NCI-H526 (cell line): ENCODE data around the gene WASF2.
A peak's percentile ranks its signal among the peaks of the same experiment; 100 is the strongest.
"Not testable (repeated sequence)": the region's sequence is repeated elsewhere in the genome, so short reads cannot be mapped to it uniquely, and the experiment has no call there.

Source experiments
- DNase-seq, 2 experiments: peaks; one replicate each; lab custom pipeline; 2025; lab: John Stamatoyannopoulos, UW

Gene WASF2

GRCh38 chr1:27418326-27419185, 71.4 kb downstream of the WASF2 start:
- no peak for DNase-seq

DNA sequence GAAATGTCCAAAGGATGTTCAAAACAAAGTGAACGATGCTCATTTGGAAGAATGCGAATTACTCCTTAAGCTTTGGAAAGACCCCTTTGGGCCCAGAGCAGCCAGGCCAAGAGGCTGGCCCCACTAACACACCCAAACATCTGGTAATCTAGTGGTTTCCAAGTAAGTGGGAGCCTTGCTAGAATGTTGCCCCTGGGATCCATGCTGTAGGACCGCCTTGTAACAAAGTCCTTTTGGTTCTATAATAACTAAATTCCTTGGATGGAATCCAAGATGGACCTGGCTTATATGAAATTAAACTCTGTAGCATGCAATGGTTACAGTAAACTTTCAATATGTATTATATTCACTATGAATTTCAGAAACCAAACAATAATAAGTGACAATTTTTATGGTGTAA, 72.3 kb downstream of the WASF2 start:
- DNase-seq = no peak

DNA sequence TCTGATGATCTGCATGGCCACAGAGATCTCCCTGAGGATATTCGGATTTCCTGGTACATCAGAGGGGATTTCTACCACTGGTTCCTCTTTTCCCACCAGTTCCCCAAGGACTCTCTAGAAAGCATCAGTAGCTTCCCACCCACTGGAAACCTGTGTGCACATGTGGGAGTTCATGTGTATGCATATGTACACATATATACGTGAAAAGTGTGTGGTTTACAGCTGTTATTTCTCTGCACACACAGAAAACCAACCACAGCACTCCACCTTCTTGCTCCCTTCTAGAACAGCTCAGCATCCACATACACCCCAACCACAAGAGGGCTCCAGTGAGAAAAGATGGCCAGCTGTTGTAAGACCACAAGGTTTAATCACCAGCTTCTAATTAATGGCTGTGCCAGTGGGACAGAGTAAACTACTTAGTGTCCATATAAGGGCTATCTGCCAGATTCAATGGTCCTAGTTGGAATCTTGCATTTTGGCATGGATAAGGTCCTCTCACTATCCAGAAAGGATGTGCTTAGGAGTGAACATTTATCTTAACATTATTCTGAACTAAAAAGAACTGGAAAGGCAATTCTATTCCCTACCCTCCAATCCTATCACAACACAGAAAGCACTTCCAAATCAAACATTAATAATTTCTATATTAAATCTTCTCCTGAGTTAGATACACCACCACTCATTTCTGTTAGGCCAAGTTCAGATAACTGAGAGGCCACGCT, 73.4 kb downstream of the WASF2 start:
- DNase-seq = peak in 1 of 2 experiments; percentile 62

GRCh38 chr1:27414091-27414490, 75.9 kb downstream of the WASF2 start:
- no peak for DNase-seq

GRCh38 chr1:27413004-27413403, 77.0 kb downstream of the WASF2 start:
- no peak for DNase-seq

DNA sequence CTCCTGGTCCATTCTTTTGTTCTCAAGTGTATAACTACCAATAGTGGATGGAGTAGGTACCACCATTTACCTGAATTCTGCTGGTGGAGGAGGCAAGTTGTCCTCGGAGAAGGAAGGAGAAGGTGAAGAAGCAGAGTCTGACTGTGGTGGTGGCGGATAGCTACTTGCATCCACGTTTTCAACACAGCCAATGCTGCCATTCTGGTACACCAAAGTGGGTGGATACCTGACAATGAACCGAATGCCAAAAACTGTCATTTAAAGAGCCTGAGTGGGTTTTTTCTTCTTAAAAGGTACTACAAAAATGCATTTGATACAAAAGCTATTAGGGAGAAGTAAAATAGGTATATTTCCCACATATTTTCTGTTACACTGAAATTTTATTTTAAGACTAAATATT, 77.5 kb downstream of the WASF2 start:
- no peak for DNase-seq

- DNase-seq = no peak
Observed at GRCh38 chr1:27410709-27411108, 79.3 kb downstream of the WASF2 start.

- no peak for DNase-seq
Observed at GRCh38 chr1:27409669-27410068, 80.3 kb downstream of the WASF2 start.

GRCh38 chr1:27408151-27408550, 81.8 kb downstream of the WASF2 start:
- DNase-seq = no peak

GRCh38 chr1:27406791-27407190, 83.2 kb downstream of the WASF2 start:
- not testable (repeated sequence) for DNase-seq

DNA sequence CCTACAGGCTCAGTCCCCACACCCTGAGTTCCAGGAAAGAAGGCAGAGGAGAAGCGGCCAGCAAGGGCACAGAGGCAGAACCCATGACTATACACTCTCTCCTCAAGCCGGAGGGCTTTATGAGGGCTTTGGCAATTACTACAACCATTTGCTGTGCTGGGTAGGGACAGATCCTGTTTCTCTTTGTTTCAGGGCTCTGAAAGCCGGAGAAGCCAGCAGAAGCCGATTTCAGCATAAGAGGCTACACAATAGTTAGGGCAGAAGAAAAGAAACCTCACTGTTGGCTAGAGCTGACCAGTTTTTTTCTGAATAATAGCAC, 83.6 kb downstream of the WASF2 start:
- no peak for DNase-seq

DNA sequence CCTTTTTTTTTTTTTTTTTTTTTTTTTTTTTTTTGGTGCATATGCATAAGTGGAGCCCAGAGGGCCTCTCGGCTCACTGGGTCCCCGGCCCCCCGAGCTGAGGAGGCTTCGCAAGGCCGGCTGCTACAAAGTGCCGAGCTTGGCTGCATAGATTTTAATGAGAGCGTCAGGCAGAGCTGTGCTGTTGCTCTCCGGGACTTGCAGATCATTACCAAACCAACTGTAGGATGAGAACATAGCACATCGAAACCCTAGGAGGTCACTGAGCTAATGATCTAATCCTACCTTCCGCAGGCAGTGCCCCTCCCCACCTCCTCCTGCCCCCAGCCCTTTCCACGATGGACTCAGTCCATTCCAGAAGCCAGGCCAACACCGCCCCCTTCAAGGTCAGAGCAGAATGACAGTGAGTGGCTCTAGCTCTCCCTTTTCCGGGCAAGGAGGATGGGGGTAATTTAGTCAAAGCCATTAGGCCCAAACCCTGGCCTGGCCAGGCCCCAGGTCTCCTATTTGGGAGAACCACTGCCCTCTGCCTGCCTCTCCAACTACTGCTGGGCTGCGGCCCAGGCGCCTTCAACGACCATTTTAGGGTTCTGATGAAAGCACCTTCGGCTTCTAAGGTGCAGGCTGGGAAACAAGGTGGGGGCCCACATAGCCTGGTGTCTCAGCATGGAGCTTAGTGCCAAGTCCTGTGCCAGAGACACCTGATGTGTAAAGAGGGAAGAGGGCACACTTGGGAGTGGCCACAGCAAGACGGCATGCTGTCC, 84.2 kb downstream of the WASF2 start:
- DNase-seq = not testable (repeated sequence)

GRCh38 chr1:27405074-27405473, 84.9 kb downstream of the WASF2 start:
- DNase-seq = no peak

GRCh38 chr1:27403931-27404330, 86.0 kb downstream of the WASF2 start:
- DNase-seq = no peak

GRCh38 chr1:27403065-27403726, 86.8 kb downstream of the WASF2 start:
- DNase-seq = no peak

- DNase-seq = peak in 1 of 2 experiments; percentile 29
Observed at GRCh38 chr1:27402349-27402754, 87.6 kb downstream of the WASF2 start.

DNA sequence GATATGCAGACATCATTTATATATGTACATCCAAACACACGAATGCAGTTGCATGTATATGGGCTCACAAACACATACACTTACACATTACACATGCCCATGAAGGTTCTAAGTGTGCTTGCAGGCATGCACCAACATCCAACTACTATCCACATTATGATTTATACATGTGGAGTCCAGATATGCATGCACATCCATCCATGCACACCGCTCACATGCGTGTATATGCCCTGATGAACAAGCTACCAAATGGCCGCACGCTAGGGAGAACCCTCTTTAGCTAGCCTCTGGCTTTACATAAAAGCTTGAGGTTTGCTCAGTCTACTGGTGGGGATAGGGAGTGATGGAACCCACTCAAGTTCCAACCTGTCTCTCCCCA, 89.0 kb downstream of the WASF2 start:
- no peak for DNase-seq

DNA sequence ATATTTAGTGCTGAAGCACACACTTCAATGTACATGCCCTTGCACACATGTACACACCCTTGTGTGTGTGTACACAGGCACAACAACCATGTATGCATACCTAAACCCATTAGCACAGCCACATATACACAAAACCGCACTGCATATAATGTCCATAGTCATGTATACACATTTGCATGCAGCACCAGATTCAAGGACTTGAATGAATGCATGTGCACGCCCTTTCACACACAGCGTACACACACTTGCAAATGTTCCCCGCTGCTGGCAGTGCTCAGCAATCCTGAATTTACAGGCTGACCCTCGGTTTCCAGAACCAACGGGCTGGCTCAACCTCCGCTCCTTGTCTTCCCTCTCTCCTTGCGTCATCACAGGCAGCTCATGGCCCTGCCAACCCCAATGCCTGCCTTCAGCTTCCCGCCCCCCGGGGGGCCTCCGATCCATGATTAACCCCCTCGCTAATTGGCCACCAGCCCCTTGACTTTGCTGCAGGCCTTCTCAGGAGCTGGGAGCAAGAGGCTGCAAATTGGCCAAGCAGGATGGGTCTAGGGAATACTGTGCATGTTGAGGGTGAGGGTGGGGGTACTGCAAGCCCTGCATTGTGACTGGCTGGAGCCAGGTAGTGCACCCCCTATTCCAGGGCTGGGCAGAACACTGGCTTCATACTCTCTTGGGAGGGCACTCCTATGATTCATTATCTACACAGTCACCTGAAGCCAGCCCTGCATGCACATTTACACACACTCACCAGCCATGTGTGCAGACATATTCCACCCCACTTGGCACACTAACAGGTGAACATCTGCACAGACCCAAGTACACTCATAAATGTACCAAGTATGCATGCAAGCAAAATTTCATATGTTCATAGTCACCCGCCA, 89.6 kb downstream of the WASF2 start:
- peak in 1 of 2 experiments; percentile 53 for DNase-seq

DNA sequence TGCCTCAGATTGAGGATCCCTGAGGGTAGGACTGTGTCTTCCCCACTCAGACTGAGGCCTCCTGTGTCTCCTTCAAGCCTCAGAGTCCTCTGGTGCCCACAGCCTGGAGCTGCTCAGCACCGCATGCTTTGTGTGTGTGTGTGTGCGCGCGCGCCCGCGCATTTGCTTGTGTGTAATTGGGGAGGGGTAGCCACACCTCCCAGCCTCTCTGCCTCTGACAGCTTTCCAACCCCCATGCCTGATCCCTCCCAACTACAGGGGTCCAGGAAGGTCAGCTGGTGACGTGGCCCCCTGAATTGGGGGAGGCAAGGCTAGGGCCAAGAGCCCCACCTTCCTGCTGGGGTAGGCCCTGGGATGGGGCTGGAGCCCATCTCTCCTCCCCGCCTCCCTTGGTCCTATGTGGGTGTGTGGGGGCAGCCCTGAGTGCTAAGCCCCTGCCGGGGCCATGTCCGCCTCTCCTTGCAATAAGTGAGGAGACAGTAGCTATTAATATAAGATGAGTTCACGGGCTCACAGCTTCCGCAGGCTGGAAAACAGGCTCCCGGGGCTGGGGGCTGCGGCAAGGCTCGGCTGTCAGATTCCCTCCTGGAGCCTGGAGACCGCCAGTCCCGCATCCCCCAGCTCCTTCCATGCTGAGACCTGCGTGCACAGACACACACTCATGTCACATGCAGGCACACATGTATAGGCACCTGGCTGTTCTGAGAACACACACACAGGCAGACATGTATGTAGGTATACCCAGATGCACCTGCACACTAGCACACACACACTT, 90.5 kb downstream of the WASF2 start:
- peak in 1 of 2 experiments; percentile 56 for DNase-seq

DNA sequence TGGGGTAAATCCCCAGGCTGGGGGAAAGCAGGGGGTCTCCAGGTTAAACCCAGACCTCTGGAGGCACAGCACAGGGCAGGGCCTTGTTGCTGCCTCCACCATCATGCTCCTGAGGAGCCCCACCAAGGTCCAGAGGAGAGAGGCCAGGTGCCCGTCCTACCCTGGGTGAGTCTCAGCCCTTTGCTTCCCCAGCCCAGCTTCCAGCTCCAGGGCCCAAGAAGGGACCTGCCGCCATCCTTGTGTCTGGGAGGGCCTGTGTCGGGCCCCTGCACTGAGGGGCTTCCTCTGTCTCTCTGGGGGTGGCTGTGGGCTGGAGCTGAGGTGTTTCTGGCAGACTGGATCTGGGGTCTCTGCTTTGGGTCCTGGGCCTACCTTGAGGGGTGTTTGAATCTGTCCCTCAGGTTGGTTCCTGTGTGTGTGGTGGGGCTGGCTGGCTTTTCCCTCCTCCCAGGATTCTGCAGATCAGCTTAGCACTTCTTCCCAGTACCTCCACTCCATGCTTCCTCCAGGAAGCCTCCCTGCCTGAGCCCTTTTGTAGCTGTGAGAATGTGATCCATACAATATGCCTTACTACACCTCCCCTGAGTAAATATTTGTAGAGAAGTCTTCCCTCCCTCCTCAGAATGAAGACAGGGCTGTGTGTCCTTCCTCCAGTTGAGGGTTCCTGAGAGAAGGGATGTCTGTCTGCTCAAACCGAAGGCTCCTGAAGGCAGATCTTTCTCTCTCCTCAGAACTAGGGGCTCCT, 91.4 kb downstream of the WASF2 start:
- no peak for DNase-seq
